Stimulated activated CD8-positive, alpha-beta memory T cell treated with anti-CD3 and anti-CD28 coated beads, Interleukin-4, amount 100 ng/mL, for 4 hours (primary cell): ENCODE data around the gene GPR26.

Experiments used
- DNase-seq, 2 donors: peaks; one replicate each; pipeline ENCODE4 v3.0.0-alpha.2; 2020; ENCODE audit warnings: low read depth in 2 of 2, low spot score in 1 of 2

Gene GPR26, protein sequence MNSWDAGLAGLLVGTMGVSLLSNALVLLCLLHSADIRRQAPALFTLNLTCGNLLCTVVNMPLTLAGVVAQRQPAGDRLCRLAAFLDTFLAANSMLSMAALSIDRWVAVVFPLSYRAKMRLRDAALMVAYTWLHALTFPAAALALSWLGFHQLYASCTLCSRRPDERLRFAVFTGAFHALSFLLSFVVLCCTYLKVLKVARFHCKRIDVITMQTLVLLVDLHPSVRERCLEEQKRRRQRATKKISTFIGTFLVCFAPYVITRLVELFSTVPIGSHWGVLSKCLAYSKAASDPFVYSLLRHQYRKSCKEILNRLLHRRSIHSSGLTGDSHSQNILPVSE

DNA sequence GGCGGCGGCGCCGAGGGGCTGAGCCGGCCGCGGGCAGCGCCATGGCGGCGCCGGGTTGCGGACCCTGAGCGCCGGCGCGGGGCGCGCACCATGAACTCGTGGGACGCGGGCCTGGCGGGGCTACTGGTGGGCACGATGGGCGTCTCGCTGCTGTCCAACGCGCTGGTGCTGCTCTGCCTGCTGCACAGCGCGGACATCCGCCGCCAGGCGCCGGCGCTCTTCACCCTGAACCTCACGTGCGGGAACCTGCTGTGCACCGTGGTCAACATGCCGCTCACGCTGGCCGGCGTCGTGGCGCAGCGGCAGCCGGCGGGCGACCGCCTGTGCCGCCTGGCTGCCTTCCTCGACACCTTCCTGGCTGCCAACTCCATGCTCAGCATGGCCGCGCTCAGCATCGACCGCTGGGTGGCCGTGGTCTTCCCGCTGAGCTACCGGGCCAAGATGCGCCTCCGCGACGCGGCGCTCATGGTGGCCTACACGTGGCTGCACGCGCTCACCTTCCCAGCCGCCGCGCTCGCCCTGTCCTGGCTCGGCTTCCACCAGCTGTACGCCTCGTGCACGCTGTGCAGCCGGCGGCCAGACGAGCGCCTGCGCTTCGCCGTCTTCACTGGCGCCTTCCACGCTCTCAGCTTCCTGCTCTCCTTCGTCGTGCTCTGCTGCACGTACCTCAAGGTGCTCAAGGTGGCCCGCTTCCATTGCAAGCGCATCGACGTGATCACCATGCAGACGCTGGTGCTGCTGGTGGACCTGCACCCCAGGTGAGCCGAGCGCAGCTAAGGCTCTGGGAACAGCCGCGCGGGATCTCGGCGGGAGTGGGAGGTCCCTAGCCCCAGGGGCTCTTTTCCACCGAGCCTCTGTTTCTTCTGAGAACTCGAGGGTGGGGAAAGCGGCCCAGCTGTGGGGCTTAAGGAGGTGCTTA is at the start of gene GPR26:
GPR26 (plus strand) TSS at position 38 of the 919 bp plus-strand sequence; CDS start at position 91, 53 bp downstream.
- no peak for DNase-seq

DNA sequence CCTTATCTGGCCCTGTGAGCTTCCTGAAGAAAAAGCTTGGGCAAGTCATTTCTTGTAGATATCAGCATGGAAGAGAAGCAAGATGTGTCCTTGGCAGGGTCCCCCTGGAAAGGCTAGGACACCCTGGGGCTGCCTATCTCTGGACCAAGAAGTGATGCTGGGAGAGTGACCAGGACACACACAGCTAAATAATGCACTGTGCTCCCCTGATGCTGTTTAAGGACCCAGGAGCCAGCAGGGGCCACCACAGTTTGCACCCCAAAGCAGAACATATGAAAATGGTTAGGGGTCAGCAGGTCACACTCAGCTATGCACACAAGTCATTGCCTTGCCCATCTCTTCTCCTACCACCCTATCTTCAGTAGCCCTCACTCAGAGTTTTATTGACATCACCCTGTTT is 47.9 kb upstream of the GPR26 start:
- no peak for DNase-seq

DNA sequence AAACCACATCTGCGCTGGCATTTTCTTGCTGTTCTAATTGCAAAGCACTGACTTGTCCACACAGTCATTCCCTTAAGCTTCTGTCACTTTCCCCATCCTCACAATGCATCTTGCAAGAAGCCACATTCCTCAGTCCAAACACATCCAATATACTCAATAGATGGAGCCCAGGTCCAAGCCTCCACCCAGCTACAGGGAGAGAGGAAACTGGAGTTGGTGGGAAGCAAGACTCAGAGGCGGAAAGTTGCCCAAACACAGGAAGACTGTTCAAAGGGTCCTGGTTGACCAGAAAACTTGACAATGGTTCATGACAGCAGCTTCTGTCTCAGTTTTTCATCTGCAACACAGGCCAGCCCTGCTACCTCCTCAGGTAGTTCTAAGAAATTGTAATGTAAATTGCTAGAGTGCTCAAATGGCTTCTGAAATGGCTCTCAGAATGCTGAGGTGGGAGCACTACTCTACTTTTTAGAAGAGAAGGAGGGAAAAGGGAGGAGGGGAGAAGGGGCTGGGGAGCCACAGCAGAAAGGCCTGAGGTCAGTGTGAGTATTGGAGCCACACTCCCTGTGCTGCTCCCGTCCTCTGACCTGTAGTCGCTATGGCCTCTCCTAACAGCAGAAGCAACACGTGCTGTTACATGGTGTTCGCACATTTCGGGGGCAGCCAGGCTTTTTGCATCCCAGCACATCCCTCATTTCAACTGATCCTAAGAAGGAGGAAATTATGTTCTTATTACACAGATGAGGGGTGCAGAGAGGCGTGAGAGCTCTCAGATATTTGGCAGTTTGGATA is 46.9 kb upstream of the GPR26 start:
- DNase-seq: no peak

DNA sequence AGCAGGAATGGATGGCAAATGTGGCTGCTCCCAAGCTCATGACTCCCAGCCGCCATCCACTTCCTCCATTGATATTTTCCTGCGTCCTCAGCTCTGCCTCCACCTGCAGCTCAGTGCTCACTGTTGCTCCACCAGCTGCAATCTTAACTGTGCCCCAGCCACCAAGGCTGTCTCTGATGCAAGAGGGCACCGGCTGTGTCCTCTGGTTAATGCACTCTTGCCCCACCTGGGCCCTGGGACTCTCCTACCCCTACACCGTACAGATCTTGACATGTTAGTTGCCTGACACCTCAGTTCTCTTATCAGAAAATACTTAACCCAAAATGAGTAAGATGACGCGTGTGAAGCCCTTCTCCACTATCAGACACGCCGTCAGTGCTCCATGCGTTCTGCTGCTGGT is 45.5 kb upstream of the GPR26 start:
- DNase-seq: no peak

DNA sequence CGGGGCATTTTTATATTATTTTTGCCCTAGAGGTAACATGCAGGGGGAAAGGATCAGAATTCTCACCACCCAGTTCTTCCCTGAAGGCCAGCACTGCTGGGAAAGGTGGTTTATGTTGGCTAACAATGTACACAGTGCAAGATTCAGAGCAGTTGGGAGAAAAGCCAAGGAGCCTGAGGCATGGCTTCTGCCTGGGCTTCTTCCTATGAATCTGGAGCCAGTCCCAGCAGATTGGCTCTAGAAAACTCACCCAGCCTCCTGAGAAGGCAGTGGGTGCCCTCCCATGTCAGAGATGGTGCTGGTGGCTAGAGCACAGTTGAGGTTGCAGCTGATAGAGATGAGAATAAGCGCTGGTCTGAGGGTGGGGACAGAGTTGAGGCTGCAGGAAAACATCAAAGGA is 44.7 kb upstream of the GPR26 start:
- no peak for DNase-seq

- DNase-seq: no peak
These were observed 44.2 kb upstream of the GPR26 start for GRCh38 chr10:123621916-123622315.

DNA sequence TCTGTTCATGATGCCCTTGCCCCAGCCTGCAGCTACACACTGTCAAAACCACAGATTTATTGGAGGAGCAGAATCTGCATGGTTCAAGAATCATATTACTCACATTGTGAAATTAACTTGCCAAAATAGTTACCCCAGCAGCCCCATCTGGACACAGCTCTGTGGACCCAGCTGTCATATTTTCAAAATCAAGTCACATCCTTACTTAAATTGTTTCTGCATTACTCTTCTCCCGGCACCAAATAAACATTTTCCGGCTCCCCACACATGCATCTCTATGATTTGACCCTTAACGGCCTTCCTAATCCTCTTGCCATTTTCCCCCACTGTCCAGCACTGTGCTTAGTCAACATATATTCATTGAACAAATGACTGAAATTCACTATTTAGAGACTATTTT is 43.8 kb upstream of the GPR26 start:
- no peak for DNase-seq

- DNase-seq: no peak
These were observed 42.1 kb upstream of the GPR26 start for GRCh38 chr10:123624086-123624485.

- DNase-seq: no peak
These were observed 33.0 kb upstream of the GPR26 start for GRCh38 chr10:123633106-123633505.

DNA sequence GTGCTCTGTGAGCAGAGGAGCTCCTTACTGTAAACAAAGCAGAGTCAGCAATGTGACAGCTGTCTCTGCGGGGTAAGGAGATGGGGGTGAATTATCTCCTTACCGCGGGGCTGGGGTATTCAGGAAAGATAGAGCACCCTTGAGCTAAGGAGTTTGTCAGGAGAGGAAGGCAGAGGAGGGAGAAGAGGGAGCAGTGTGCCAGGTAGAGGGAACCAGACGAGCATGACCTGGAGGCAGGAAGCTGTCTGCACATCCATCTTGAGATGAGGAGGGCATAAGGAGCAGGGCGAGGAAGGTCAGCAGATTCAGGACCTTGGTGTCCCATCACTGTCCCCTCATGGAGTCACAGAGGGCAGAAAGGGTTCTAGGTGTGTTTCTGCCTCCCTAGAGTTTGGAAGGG is 32.5 kb upstream of the GPR26 start:
- no peak for DNase-seq

DNA sequence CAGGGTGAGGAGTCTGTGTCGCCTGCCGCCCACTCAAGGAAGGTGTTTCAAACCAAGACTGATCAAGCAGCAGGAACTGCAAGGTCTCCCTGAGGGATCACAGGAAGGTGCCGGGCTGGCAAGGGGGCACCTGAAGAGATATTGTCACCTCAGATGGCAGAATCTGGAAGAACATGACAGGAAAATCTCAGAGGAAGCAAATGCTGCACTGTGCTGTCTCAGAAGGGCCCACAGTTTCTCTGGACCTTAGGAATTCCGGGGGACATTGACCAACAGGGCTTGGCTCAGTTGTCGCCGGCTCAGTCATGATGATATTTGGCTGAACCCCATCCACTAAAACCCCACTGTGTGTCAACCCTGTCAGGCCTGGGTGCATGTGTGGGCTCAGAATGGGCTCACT is 31.9 kb upstream of the GPR26 start:
- no peak for DNase-seq

GRCh38 chr10:123635131-123635530 is 31.0 kb upstream of the GPR26 start:
- no peak for DNase-seq

- no peak for DNase-seq
These were observed 30.4 kb upstream of the GPR26 start for GRCh38 chr10:123635745-123636144.

GRCh38 chr10:123636598-123637325 is 29.4 kb upstream of the GPR26 start:
- DNase-seq: no peak

GRCh38 chr10:123637326-123637880 is 28.8 kb upstream of the GPR26 start:
- DNase-seq: no peak

GRCh38 chr10:123639131-123639530 is 27.0 kb upstream of the GPR26 start:
- DNase-seq: no peak

GRCh38 chr10:123640016-123640535 is 26.1 kb upstream of the GPR26 start:
- DNase-seq: no peak

GRCh38 chr10:123642293-123642692 is 23.9 kb upstream of the GPR26 start:
- DNase-seq: no peak

- DNase-seq: no peak
These were observed 23.5 kb upstream of the GPR26 start for GRCh38 chr10:123642697-123643096.

GRCh38 chr10:123643315-123643714 is 22.8 kb upstream of the GPR26 start:
- no peak for DNase-seq
